Measurements from ENCODE around the gene SPATA12.
"Not testable (repeated sequence)": the region's sequence is repeated elsewhere in the genome, so short reads cannot be mapped to it uniquely, and the experiment has no call there.

The SPATA12 gene

GRCh38 chr3:57079474-57079831 lies 19.0 kb downstream of the SPATA12 start:
- TF ChIP-seq FOXP2 (optimal IDR thresholded peaks at IDR 0.05; ENCODE audit: control extremely low read depth, extremely low read length, insufficient read depth) (no peak), POLR2AphosphoS5 (IDR thresholded peaks at IDR 0.05; ENCODE audit: borderline replicate concordance, low read depth, low read length) (no peak), EZH2 (IDR thresholded peaks at IDR 0.05) (no peak)
- DNase-seq (ENCODE audit: low read depth, low spot score): no peak
- no peak overlapping the region for H3K9ac ChIP-seq (ENCODE audit: insufficient read length)
- H3K9me3 ChIP-seq (ENCODE audit: low read depth, low read length): no peaks in the 10 kb centered on the region
- H3K36me3 ChIP-seq (ENCODE audit: insufficient read depth, low read length): no peaks in the 10 kb centered on the region
- H3K4me3 ChIP-seq: no peak overlapping the region
- no peak overlapping the region for H3K27ac ChIP-seq

GRCh38 chr3:57080171-57080570 lies 19.7 kb downstream of the SPATA12 start:
- Histone ChIP-seq H3K9ac (ENCODE audit: insufficient read length) (no peak overlapping the region), H3K36me3 (ENCODE audit: insufficient read depth, low read length) (no peaks in the 10 kb centered on the region), H3K4me3 (no peak overlapping the region), H3K27ac (no peak overlapping the region), H3K9me3 (ENCODE audit: low read depth, low read length) (no peaks in the 10 kb centered on the region)
- DNase-seq (ENCODE audit: low read depth, low spot score): no peak
- no peak for TF ChIP-seq EZH2 (IDR thresholded peaks at IDR 0.05)

- Histone ChIP-seq H3K9me3 (ENCODE audit: low read depth, low read length) (no peaks in the 10 kb centered on the region), H3K4me3 (no peak overlapping the region), H3K27ac (no peak overlapping the region), H3K36me3 (ENCODE audit: insufficient read depth, low read length) (no peaks in the 10 kb centered on the region), H3K9ac (ENCODE audit: insufficient read length) (no peak overlapping the region)
- no peak for TF ChIP-seq POLR2AphosphoS5 (IDR thresholded peaks at IDR 0.05; ENCODE audit: borderline replicate concordance, low read depth, low read length)
- no peak for TF ChIP-seq EZH2 (IDR thresholded peaks at IDR 0.05)
- no peak for TF ChIP-seq FOXP2 (optimal IDR thresholded peaks at IDR 0.05; ENCODE audit: control extremely low read depth, extremely low read length, insufficient read depth)
- no peak for DNase-seq (ENCODE audit: low read depth, low spot score)
These were observed 20.7 kb downstream of the SPATA12 start for GRCh38 chr3:57081173-57081572.

GRCh38 chr3:57082481-57082880 lies 22.0 kb downstream of the SPATA12 start:
- Histone ChIP-seq H3K9me3 (ENCODE audit: low read depth, low read length) (no peaks in the 10 kb centered on the region), H3K36me3 (ENCODE audit: insufficient read depth, low read length) (no peaks in the 10 kb centered on the region), H3K9ac (ENCODE audit: insufficient read length) (no peak overlapping the region), H3K4me3 (no peak overlapping the region), H3K27ac (no peak overlapping the region)
- no peak for TF ChIP-seq FOXP2 (optimal IDR thresholded peaks at IDR 0.05; ENCODE audit: control extremely low read depth, extremely low read length, insufficient read depth)
- DNase-seq (ENCODE audit: low read depth, low spot score): no peak

GRCh38 chr3:57083266-57083995 lies 23.0 kb downstream of the SPATA12 start:
- H3K27ac ChIP-seq; H3K9me3 ChIP-seq (ENCODE audit: low read depth, low read length); H3K36me3 ChIP-seq (ENCODE audit: insufficient read depth, low read length); H3K4me3 ChIP-seq; DNase-seq (ENCODE audit: low read depth, low spot score); H3K9ac ChIP-seq (ENCODE audit: insufficient read length): not testable (repeated sequence)

- TF ChIP-seq EZH2 (IDR thresholded peaks at IDR 0.05) (no peak), POLR2AphosphoS5 (IDR thresholded peaks at IDR 0.05; ENCODE audit: borderline replicate concordance, low read depth, low read length) (no peak), FOXP2 (optimal IDR thresholded peaks at IDR 0.05; ENCODE audit: control extremely low read depth, extremely low read length, insufficient read depth) (no peak)
- Histone ChIP-seq H3K4me3 (no peak overlapping the region), H3K9me3 (ENCODE audit: low read depth, low read length) (no peaks in the 10 kb centered on the region), H3K9ac (ENCODE audit: insufficient read length) (no peak overlapping the region), H3K36me3 (ENCODE audit: insufficient read depth, low read length) (no peaks in the 10 kb centered on the region), H3K27ac (no peak overlapping the region)
- no peak for DNase-seq (ENCODE audit: low read depth, low spot score)
These were observed 24.7 kb downstream of the SPATA12 start for GRCh38 chr3:57085211-57085610.

GRCh38 chr3:57086201-57086600 lies 25.7 kb downstream of the SPATA12 start:
- H3K27ac ChIP-seq: no peak overlapping the region
- H3K36me3 ChIP-seq (ENCODE audit: insufficient read depth, low read length): no peaks in the 10 kb centered on the region
- H3K4me3 ChIP-seq: no peak overlapping the region
- H3K9me3 ChIP-seq (ENCODE audit: low read depth, low read length): no peaks in the 10 kb centered on the region
- H3K9ac ChIP-seq (ENCODE audit: insufficient read length): no peak overlapping the region
- DNase-seq (ENCODE audit: low read depth, low spot score): no peak
- TF ChIP-seq FOXP2 (optimal IDR thresholded peaks at IDR 0.05; ENCODE audit: control extremely low read depth, extremely low read length, insufficient read depth) (no peak), POLR2AphosphoS5 (IDR thresholded peaks at IDR 0.05; ENCODE audit: borderline replicate concordance, low read depth, low read length) (no peak), EZH2 (IDR thresholded peaks at IDR 0.05) (no peak)

- Histone ChIP-seq H3K27ac (no peak overlapping the region), H3K9ac (ENCODE audit: insufficient read length) (no peak overlapping the region), H3K9me3 (ENCODE audit: low read depth, low read length) (no peaks in the 10 kb centered on the region), H3K36me3 (ENCODE audit: insufficient read depth, low read length) (no peaks in the 10 kb centered on the region), H3K4me3 (no peak overlapping the region)
- no peak for TF ChIP-seq POLR2AphosphoS5 (IDR thresholded peaks at IDR 0.05; ENCODE audit: borderline replicate concordance, low read depth, low read length)
- TF ChIP-seq EZH2 (IDR thresholded peaks at IDR 0.05): no peak
- no peak for TF ChIP-seq FOXP2 (optimal IDR thresholded peaks at IDR 0.05; ENCODE audit: control extremely low read depth, extremely low read length, insufficient read depth)
- no peak for DNase-seq (ENCODE audit: low read depth, low spot score)
These were observed 27.1 kb downstream of the SPATA12 start for GRCh38 chr3:57087361-57088092.

GRCh38 chr3:57088503-57088902 lies 28.0 kb downstream of the SPATA12 start:
- Histone ChIP-seq H3K27ac (no peak overlapping the region), H3K4me3 (no peak overlapping the region), H3K36me3 (ENCODE audit: insufficient read depth, low read length) (no peaks in the 10 kb centered on the region), H3K9ac (ENCODE audit: insufficient read length) (no peak overlapping the region), H3K9me3 (ENCODE audit: low read depth, low read length) (no peaks in the 10 kb centered on the region)
- TF ChIP-seq FOXP2 (optimal IDR thresholded peaks at IDR 0.05; ENCODE audit: control extremely low read depth, extremely low read length, insufficient read depth): no peak
- no peak for TF ChIP-seq POLR2AphosphoS5 (IDR thresholded peaks at IDR 0.05; ENCODE audit: borderline replicate concordance, low read depth, low read length)
- no peak for TF ChIP-seq EZH2 (IDR thresholded peaks at IDR 0.05)
- DNase-seq (ENCODE audit: low read depth, low spot score): no peak
